NCI-H2107 treated with DMSO at 0.1 percent for 48 hours (cell line): Measurements from ENCODE around the gene FN3K.

Experiments used
- DNase-seq: peaks from one replicate; lab custom pipeline; 2025; ENCODE audit not compliant: unreplicated experiment; lab: John Stamatoyannopoulos, UW

Gene FN3K

GRCh38 chr17:82793974-82794630 lies 58.7 kb downstream of the FN3K start:
- peak; percentile 15 for DNase-seq

GRCh38 chr17:82794781-82795482 lies 59.5 kb downstream of the FN3K start:
- DNase-seq, result no peak

GRCh38 chr17:82795615-82796014 lies 60.2 kb downstream of the FN3K start:
- no peak for DNase-seq

GRCh38 chr17:82797061-82797460 lies 61.6 kb downstream of the FN3K start:
- no peak for DNase-seq

GRCh38 chr17:82798752-82799151 lies 63.3 kb downstream of the FN3K start:
- DNase-seq, result no peak

GRCh38 chr17:82799591-82799990 lies 64.2 kb downstream of the FN3K start:
- DNase-seq, result no peak
